GM12865 (cell line): ENCODE measurements around the gene SOCS4.
"Not testable (repeated sequence)": the region's sequence is repeated elsewhere in the genome, so short reads cannot be mapped to it uniquely, and the experiment has no call there.

Experiments
- DNase-seq: peaks from one replicate; pipeline ENCODE4 v3.0.0; 2010; ENCODE audit warnings: low read depth
- H3K4me3 ChIP-seq: 2 replicates; pipeline ENCODE4 v1.5.1; 2011; ENCODE audit warnings: mild to moderate bottlenecking, low read depth, low read length, control low read depth
- CTCF ChIP-seq: IDR thresholded peaks from 2 replicates; pipeline ENCODE4 v1.5.1; 2011; ENCODE audit warnings: low read length, control low read depth, low read depth, inconsistent platforms; ENCODE audit not compliant: insufficient read depth; ENCODE audit errors: missing control alignments

The SOCS4 gene

GRCh38 chr14:55031190-55031589 is 4.2 kb downstream of the SOCS4 start:
- TF ChIP-seq CTCF: no peak
- DNase-seq: no peak
- no peak overlapping the region for H3K4me3 ChIP-seq

GRCh38 chr14:55037995-55038394 is 11.0 kb downstream of the SOCS4 start:
- not testable (repeated sequence) for H3K4me3 ChIP-seq, DNase-seq

- H3K4me3 ChIP-seq: no peak overlapping the region
- no peak for DNase-seq
- TF ChIP-seq CTCF: no peak
Measured at GRCh38 chr14:55038708-55039107, 11.7 kb downstream of the SOCS4 start.

GRCh38 chr14:55043528-55043927 is 16.5 kb downstream of the SOCS4 start:
- DNase-seq: no peak
- TF ChIP-seq CTCF: no peak
- no peak overlapping the region for H3K4me3 ChIP-seq

GRCh38 chr14:55045087-55045486 is 18.1 kb downstream of the SOCS4 start:
- DNase-seq: peak; percentile 14
- H3K4me3 ChIP-seq: no peak overlapping the region
- no peak for TF ChIP-seq CTCF

- H3K4me3 ChIP-seq: no peak overlapping the region
- DNase-seq: no peak
- TF ChIP-seq CTCF: no peak
Measured at GRCh38 chr14:55047301-55048053, 20.4 kb downstream of the SOCS4 start.

- no peak overlapping the region for H3K4me3 ChIP-seq
- no peak for DNase-seq
- TF ChIP-seq CTCF: no peak
Measured at GRCh38 chr14:55048900-55049436, 21.9 kb downstream of the SOCS4 start.
